Right renal pelvis (tissue), 4 donors: Measurements from ENCODE around the gene MSI2. TPM values are rescaled to one million over a fixed set of nuclear protein-coding genes. Genes with fewer than 3 reads are reported as not detected.
"Not testable (repeated sequence)": the region's sequence is repeated elsewhere in the genome, so short reads cannot be mapped to it uniquely, and the experiment has no call there.

Source experiments
- DNase-seq, 4 donors: peaks; one replicate each; pipeline ENCODE4 v3.0.0-alpha.2; 2013; ENCODE audit warnings: low read depth in 4 of 4, low spot score in 3 of 4, missing footprints in 1 of 4
- polyA plus RNA-seq, 4 donors: library from polyadenylated mRNA; unstranded; fragments of 120-200 nt; gene quantifications; one replicate each; pipeline ENCODE4 v1.2.1, GENCODE V29; 2013; ENCODE audit not compliant: insufficient read length in 4 of 4

The MSI2 gene
- polyA plus RNA-seq, 4 donors: 87.4 to 99.4 (median 98.4) TPM

DNA sequence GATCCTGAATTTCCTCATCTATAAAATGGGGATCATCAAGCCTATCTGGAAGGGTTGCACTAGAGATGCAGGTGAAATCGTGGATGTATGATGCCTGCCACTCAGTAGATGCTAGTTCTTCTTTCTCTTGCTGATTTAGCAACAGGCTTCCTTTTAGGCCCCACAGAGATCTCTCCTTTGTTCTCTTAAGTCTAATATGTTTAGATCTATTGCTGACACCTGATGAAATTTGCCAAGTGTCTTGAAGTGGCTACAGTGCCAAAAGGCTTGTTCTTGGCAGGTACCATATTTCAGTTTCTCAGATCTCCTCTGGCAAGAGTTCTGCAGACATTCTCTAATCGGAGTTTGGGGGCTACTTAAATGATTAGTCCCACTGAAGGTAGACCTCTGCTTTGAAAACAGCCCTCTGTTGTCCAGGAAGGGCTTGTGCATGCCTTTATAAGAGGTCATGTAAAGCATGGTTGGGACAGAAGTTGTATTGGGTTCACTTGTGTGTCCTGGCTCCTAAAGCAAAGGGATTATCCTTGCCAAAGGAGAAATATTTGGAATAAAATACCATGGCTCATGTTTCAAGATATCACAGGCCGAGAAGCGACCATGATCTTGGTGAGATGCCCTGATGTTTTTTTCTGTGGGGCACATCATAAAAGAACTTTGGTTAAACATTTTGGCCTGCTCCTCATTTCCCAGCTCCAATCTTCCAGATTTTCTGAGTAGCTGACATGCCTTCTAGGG lies 234.0 kb downstream of the MSI2 start:
- no peak for DNase-seq

DNA sequence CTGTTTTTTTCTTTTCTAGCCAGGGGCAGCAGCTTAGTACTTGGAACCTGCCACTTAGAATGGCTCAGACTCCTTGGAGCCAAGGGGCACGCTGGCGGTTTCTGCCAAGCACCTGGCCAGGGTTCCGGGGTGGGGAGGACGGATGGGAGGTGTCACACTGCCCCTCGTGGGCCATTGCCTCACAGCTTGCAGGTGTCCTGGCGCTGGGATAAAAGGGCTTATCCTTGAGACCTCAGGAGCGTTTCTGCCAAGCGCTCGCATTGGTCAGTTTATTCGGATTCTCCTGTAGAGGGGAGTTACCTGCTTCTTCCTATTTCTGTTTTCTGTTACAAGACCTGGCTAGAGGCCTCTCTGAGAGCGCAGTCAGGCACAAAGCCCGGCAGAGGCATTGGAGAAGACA lies 234.6 kb downstream of the MSI2 start:
- no peak for DNase-seq

GRCh38 chr17:57493171-57493570 lies 236.8 kb downstream of the MSI2 start:
- no peak for DNase-seq

- DNase-seq: no peak
These were observed 237.3 kb downstream of the MSI2 start for GRCh38 chr17:57493625-57494024.

- DNase-seq: no peak
These were observed 238.1 kb downstream of the MSI2 start for GRCh38 chr17:57494443-57494842.

- no peak for DNase-seq
These were observed 239.4 kb downstream of the MSI2 start for GRCh38 chr17:57495771-57496170.

GRCh38 chr17:57496382-57496781 lies 240.1 kb downstream of the MSI2 start:
- no peak for DNase-seq

- no peak for DNase-seq
These were observed 242.1 kb downstream of the MSI2 start for GRCh38 chr17:57498443-57498842.

DNA sequence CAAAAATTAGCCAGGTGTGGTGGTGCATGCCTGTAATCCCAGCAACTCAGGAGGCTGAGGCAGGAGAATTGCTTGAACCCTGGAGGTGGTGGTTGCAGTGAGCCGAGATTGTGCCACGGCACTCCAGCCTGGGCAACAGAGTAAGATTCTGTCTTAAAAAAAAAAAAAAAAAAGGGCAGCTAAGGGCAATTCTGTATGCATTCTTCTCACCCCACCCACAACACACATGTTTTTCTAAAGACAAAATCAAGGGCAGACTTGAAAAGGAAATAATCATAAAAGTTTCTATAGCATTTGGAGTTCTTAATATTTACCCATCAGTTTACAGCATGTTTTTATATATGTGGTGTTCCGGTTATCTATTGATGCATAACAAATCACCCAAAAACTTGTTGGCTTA lies 242.9 kb downstream of the MSI2 start:
- DNase-seq: not testable (repeated sequence)

GRCh38 chr17:57499648-57500049 lies 243.3 kb downstream of the MSI2 start:
- DNase-seq: no peak

- no peak for DNase-seq
These were observed 244.7 kb downstream of the MSI2 start for GRCh38 chr17:57501016-57501415.

GRCh38 chr17:57502022-57502421 lies 245.7 kb downstream of the MSI2 start:
- no peak for DNase-seq

DNA sequence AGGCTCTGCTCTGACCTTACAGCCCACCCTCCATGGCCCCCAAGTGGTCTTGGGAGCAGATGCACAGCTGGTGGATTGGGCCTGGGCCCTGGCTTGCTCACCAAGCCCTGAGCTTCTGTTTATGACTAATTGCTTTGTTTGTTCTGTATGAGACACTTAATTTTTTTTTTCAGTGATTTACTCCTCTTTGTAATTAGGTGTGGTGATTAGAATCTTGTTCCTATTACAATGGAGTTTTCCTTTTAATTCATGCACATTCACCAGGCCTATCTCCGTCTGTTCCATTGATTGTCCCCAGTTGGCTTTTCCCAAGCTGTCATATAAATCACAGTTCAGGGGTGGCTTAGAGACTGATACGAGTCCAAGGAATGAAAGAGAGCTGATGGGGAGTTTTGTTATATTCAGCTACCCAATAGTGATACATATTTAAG lies 246.5 kb downstream of the MSI2 start:
- no peak for DNase-seq

- DNase-seq: no peak
These were observed 247.9 kb downstream of the MSI2 start for GRCh38 chr17:57504208-57504607.

GRCh38 chr17:57505841-57506773 lies 249.8 kb downstream of the MSI2 start:
- DNase-seq: no peak

GRCh38 chr17:57506774-57507127 lies 250.4 kb downstream of the MSI2 start:
- no peak for DNase-seq

GRCh38 chr17:57507828-57508227 lies 251.5 kb downstream of the MSI2 start:
- DNase-seq: no peak

GRCh38 chr17:57508671-57509070 lies 252.3 kb downstream of the MSI2 start:
- DNase-seq: no peak

DNA sequence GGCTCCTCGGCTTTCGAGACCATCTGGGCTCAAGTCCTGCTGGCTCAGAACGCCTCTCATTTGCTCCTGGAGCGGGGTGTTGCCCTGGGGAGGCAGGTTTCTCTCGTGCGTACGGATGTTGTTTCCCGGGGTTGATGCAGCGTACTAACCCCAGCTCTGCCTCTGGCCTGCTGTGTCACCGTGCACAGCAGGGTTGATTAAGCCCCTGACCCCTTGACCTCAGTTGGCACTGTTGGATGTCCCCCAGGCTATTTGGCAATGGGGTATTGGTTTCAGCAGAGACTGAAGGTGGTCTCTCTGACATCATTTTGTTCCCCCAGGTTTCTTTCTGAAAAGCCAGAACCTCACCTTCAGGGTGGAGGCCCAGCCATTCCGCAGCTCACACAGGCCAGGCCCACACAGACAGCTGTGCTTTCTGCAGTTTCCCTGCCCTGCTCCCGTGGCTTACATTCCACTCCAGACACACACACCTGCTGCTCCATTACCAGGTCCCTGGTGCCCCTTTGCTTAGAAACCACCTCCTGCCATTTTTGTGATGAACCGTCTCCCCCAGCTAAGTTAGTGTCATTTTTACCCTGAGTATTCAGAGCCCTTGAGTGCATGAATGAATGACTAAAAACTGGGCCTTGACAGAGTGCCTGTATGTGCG lies 255.3 kb downstream of the MSI2 start:
- no peak for DNase-seq

GRCh38 chr17:57512258-57512657 lies 255.9 kb downstream of the MSI2 start:
- no peak for DNase-seq

DNA sequence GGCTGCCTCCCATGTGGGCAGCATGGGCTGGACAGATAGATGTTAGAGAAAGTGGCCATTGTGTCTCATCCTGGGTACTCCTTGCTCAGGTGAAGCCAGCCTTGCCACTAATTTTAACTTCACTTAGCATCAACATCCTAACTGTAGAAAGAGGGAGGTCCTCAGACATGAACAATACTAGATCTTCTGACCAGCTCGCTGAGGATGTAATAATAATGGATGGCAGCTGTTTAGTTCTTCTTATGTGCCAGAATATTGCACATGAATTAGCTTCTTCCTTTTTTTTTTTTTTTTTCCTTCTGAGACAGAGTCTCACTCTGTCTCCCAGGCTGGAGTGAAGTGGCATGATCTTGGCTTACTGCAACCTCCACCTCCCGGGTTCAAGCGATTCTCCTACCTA lies 256.4 kb downstream of the MSI2 start:
- DNase-seq: no peak
